Astrocyte of the spinal cord (primary cell): ENCODE results near the gene MDFI.

Source experiments
- DNase-seq: peaks from one replicate; pipeline ENCODE4 v3.0.0; 2011; ENCODE audit warnings: low read depth, low spot score
- H3K4me3 ChIP-seq: 2 replicates; pipeline ENCODE4 v1.5.1; 2011; ENCODE audit warnings: low read depth, mild to moderate bottlenecking, low read length, moderate library complexity
- in situ Hi-C: cut with HindIII; loops from 2 replicates; pipeline ENCODE4 v1.10.0; 2017; ENCODE audit warnings: low sequenced_read_pairs
- TF ChIP-seq, protein P1 (sequence below): IDR thresholded peaks from 2 replicates; pipeline ENCODE4 v1.5.1; 2012; ENCODE audit warnings: low read depth, mild to moderate bottlenecking, low read length, inconsistent platforms

The MDFI gene

DNA sequence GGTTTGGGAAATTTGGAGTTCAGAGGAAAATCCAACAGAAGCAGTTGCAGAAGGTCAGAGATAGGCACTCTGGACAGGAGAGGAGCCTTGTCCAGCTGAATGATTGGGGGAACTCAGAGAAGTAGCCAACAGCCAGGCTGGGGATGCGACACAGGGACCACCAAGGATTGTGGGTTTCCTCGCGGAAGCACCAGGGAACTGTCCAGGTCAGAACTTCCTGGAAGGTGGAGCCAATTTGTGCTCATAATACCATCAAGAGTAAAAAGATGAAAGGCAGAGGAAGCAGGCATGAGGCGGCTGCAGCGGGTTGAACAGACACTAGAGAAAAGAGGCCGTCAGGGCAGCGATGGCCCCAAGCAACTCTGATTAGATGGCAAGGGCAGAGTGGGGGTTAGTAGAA, 33.7 kb downstream of the MDFI start:
- TF ChIP-seq, protein P1, sequence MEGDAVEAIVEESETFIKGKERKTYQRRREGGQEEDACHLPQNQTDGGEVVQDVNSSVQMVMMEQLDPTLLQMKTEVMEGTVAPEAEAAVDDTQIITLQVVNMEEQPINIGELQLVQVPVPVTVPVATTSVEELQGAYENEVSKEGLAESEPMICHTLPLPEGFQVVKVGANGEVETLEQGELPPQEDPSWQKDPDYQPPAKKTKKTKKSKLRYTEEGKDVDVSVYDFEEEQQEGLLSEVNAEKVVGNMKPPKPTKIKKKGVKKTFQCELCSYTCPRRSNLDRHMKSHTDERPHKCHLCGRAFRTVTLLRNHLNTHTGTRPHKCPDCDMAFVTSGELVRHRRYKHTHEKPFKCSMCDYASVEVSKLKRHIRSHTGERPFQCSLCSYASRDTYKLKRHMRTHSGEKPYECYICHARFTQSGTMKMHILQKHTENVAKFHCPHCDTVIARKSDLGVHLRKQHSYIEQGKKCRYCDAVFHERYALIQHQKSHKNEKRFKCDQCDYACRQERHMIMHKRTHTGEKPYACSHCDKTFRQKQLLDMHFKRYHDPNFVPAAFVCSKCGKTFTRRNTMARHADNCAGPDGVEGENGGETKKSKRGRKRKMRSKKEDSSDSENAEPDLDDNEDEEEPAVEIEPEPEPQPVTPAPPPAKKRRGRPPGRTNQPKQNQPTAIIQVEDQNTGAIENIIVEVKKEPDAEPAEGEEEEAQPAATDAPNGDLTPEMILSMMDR: no peak
- no peak for DNase-seq
- in situ Hi-C loops: no loop called here
- no peak overlapping the region for H3K4me3 ChIP-seq

DNA sequence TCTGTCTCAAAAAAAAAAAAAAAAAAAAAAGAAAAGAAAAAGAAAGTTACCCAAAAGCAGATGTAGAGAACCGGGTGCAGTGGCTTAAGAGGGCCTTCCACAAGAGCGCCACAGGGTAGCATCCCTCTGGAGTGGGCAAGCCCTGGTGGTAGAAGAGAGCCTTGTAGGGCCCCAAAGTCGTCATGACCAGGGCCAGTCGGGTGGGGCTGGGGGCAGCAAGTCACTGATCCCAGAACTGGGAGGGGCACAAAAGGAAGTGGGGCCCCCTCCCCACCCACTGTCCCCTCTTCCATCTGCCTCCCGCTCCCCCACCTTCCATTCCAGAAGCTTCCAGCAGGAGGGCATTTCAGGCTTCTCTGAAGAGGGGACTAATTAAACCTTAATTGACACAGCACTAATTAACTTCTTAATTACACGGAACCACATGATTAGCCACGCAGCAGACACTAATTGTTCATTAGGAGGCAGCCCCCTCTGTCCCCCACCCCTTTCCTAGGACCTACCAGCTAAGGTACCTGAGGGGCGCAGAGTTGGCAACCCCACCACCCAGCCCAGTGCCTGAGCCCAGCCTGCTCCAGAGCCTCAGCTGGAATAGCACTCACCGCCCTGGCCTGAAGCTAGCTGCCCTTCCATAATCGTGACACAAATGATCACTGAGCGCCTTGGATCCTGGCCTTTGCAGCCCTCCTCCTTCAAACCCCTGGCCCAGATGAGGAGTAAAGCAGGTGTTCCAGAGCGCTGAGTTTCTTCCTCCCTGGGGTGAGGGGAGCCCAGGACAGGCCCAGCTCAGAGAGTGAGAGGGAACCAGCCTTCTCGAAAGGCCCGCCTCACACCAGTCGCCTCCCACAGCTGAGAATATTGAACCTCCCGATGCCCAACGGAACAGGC, 34.8 kb downstream of the MDFI start:
- in situ Hi-C loops: no loop called here
- DNase-seq: no peak
- TF ChIP-seq, protein P1: no peak
- no peak overlapping the region for H3K4me3 ChIP-seq

DNA sequence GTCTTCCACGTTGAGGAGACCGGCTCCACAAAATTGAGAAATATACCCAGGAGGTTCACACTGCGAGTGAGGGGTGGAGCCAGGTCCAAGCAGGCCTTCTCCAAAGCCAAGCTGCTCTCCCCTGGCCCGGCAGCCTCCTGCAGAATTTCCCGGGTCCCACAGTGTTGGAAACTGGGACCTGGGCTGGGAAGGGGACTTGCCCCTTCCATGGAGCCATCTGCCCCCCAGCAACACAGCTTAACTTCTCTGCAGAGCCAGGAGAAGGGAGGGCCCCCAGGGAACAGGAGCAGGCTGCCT, 35.4 kb downstream of the MDFI start:
- TF ChIP-seq, protein P1: no peak
- no peak overlapping the region for H3K4me3 ChIP-seq
- in situ Hi-C loops: no loop called here
- DNase-seq: no peak

DNA sequence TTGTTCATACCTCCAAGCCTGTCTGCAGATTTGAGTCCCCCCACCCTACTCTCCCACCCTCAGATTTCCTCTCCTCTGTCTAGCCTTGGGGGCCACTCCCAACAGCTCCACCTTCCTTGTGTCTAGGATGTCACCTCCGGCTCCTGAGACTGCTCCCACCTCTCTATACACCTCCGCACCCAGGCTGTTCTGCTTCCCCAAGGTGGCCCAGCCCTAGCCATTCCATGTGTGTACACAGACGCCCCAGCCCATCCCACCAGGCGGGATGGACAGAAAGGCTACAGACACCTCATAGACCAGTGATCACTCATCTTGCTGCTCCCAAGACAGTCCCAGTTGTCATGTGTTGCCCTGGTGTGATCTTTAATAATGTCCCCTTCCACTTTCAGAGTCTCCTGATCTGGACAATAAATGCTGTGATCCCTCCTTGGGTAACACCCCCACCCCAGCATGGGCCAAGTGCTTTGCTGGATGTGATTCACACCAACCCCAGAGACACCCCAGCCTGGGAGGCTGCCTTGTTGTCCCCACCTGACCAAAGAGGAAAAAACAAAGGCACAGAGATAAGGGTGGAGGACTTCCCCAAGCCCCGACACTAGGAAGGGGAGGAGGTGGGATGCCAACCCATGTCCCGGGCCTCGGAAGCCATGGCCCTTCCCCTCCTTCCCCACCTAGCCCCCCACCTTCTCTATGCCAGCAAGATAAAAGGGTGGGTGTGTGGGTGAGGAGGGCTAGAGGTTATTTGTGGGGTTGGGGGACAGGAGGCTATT, 36.1 kb downstream of the MDFI start:
- in situ Hi-C loops: no loop called here
- no peak for DNase-seq
- no peak overlapping the region for H3K4me3 ChIP-seq
- TF ChIP-seq, protein P1: no peak

DNA sequence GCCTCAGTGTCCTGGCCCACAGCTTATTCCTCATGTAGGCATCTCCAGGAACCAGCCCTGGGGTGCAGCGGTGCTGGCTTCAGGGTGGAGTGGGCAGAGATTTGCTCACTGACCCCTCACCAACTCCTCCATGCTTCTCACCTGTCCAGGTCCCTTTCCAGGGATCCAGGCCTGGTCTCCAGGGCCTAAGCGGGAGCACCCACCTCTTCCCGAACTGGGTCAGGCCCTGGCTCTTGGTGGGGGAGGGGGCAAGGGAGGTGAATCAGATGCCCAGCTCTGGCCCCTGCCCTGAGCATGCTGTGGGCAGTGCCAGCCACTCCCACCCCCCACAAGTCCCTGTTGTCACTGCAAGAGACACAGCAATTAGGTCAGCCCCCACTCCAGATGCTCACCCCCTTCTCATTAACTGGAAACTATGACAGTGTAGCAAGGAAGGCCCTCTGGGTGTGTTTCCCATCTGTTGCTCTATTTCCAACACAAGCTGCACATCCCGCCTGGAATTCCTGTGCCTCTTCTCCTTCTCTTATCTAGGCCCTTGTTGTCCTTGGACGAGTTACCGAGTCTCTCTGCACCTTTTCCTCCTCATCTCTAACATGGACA, 37.0 kb downstream of the MDFI start:
- H3K4me3 ChIP-seq: no peak overlapping the region
- no peak for DNase-seq
- TF ChIP-seq, protein P1: no peak
- in situ Hi-C loops: no loop called here

DNA sequence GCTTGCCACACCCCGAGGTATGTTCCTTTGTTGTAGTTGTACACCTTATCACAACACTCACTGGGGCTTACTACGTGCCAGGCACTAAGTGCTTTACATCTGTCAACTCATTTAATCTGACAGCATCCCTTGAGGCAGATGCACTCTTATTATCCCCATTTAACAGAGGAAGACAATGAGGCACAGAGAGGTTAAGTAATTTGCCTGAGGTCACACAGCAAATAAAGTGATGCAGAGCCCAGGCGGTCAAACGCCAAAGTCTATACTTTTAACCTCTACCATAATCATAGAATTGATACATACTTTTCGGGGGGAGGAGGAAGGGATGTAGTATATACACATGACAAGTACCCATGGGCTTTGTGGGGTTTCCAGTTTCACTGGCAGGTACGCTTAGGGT, 37.7 kb downstream of the MDFI start:
- no peak overlapping the region for H3K4me3 ChIP-seq
- in situ Hi-C loops: no loop called here
- DNase-seq: no peak
- TF ChIP-seq, protein P1: no peak
